PC-9 (cell line): ENCODE data around the gene KCNJ5.

ENCODE experiments used
- CTCF ChIP-seq: fragments of 200-600 bp; sonication (generic); conservative IDR thresholded peaks from 2 replicates; pipeline ENCODE4 v1.6.1; 2017; ENCODE audit warnings: mixed run types, antibody characterized with exemption, mild to moderate bottlenecking, moderate library complexity
- EZH2 ChIP-seq: fragments of 200-600 bp; sonication (generic); IDR thresholded peaks from 2 replicates; pipeline ENCODE4 v1.8.0; 2017; ENCODE audit warnings: antibody characterized with exemption, low read depth

- TF ChIP-seq CTCF (no peak), EZH2 (no peak)
These were observed 45.6 kb downstream of the KCNJ5 start for GRCh38 chr11:128936606-128937251.
